ENCODE data around the gene CLEC3B.

CLEC3B gene

DNA sequence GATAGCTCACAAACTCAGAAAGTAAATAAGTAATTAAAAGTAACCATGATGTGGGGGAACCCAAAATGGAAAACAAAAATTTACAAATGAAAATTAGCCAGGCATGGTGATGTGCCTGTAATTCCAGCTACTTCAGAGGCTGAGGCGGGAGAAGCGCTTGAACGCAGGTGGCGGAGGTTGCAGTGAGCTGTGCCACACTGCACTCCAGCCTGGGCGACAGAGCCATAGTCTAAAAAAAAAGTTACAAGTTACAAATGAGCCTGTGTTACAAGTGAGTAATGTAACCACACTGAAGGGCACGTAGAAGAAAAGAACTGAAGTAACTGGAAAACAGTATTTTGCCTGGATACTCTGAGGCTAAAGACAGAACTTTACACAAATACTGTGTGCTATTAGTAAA lies 38.8 kb upstream of the CLEC3B start:
- DNase-seq (ENCODE audit: low read depth), result no peak
- no peak for TF ChIP-seq CTCF (conservative IDR thresholded peaks at IDR 0.05; ENCODE audit: low read depth, low read length)
- H3K4me3 ChIP-seq (ENCODE audit: low read depth, low read length), result no peak overlapping the region

GRCh38 chr3:44988073-44988472 lies 38.0 kb upstream of the CLEC3B start:
- DNase-seq (ENCODE audit: low read depth), result peak; percentile 50
- no peak overlapping the region for H3K4me3 ChIP-seq (ENCODE audit: low read depth, low read length)
- peak; percentile 63 for TF ChIP-seq CTCF (conservative IDR thresholded peaks at IDR 0.05; ENCODE audit: low read depth, low read length)

DNA sequence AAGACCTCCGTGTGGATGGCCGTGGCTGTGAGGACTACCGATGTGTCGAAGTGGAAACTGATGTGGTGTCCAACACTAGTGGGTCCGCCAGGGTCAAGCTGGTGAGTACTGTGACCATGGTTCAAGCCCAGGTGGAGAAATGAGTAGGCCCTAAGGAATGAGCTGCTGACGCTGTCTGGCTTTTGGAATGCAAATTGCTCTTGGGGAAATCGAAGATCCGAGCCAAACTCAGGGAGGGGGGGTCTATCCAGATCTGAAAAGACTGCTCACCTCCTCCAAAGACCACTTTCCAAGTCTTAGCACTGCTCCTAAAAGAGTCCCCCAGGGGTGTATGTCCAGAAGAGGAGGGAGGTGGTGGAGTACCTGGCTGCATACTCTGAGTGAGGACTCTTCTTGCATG lies 37.0 kb upstream of the CLEC3B start:
- no peak for DNase-seq (ENCODE audit: low read depth)
- H3K4me3 ChIP-seq (ENCODE audit: low read depth, low read length), result no peak overlapping the region
- no peak for TF ChIP-seq CTCF (conservative IDR thresholded peaks at IDR 0.05; ENCODE audit: low read depth, low read length)

GRCh38 chr3:44989636-44990373 lies 36.3 kb upstream of the CLEC3B start:
- no peak for TF ChIP-seq CTCF (conservative IDR thresholded peaks at IDR 0.05; ENCODE audit: low read depth, low read length)
- no peak for DNase-seq (ENCODE audit: low read depth)
- H3K4me3 ChIP-seq (ENCODE audit: low read depth, low read length), result no peak overlapping the region

GRCh38 chr3:44991326-44991725 lies 34.8 kb upstream of the CLEC3B start:
- no peak overlapping the region for H3K4me3 ChIP-seq (ENCODE audit: low read depth, low read length)
- TF ChIP-seq CTCF (conservative IDR thresholded peaks at IDR 0.05; ENCODE audit: low read depth, low read length), result no peak
- DNase-seq (ENCODE audit: low read depth), result no peak

DNA sequence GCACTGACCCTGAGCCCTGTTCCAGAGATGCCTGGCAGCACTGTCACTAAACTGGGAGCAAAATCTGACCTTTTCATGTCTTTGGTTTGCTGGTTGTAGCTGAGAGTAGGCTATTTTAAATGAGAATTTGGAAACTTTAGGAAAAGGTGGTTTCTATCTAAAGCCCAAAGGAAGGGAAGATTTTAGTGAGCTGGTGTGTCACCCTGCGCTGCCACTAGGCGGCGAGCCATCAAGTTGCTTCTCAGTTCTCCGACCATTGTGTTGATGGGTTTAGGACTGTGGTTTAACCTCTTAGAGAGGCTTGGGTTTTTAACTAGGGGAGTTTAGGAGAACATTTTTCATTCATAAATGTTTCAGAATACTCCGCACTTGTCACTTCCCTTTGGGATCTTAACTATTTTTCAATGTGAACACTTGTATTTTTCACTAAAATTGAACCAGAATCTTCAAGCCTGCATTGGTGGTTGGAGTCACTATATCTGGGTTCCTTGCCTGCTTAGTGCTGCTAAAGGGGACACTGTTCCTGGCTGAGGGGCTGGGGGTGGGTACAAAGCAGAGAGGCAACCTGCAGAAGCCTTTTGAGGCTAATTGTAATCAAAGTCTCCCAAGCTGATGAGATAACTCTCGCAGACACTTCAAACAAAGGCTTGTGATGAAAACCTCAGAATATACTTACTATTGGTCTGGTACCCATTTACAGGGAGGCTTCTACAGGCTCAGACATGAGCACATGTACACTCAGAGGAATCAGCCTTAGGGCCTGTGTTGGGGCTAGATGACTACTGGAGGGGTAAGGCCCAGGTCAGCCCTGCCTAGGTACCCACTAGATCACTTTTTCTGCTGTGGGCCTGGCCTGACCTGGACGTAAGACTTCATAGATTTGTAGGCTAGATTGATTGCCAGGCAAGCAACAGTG lies 33.3 kb upstream of the CLEC3B start:
- peak; percentile 47 for DNase-seq (ENCODE audit: low read depth)
- H3K4me3 ChIP-seq (ENCODE audit: low read depth, low read length), result no peak overlapping the region
- peak; percentile 83 for TF ChIP-seq CTCF (conservative IDR thresholded peaks at IDR 0.05; ENCODE audit: low read depth, low read length)
